Sigmoid colon (tissue), 7 donors: ENCODE results near the gene RBM19. TPM values are rescaled to one million over a fixed set of nuclear protein-coding genes. Genes with fewer than 3 reads are reported as not detected.

Experiments
- DNase-seq: peaks from one replicate; pipeline ENCODE4 v3.0.0-alpha.2; 2019
- H3K27ac ChIP-seq, 4 donors: fragments of 200-600 bp; sonication (generic); one replicate each; pipeline ENCODE4 v1.5.1; 2016 to 2019; ENCODE audit warnings: mild to moderate bottlenecking in 1 of 4
- H3K27me3 ChIP-seq, 3 donors: fragments of 200-600 bp; sonication (generic); one replicate each; pipeline ENCODE4 v1.5.1; 2019; ENCODE audit warnings: mild to moderate bottlenecking in 1 of 3
- H3K36me3 ChIP-seq, 4 donors: fragments of 200-600 bp; sonication (generic); one replicate each; pipeline ENCODE4 v1.5.1; 2016 to 2019
- H3K4me1 ChIP-seq, 4 donors: fragments of 200-600 bp; sonication (generic); one replicate each; pipeline ENCODE4 v1.5.1; 2017 to 2019
- H3K4me3 ChIP-seq, 4 donors: fragments of 200-600 bp; sonication (generic); one replicate each; pipeline ENCODE4 v1.5.1; 2017 to 2019; ENCODE audit warnings: mild to moderate bottlenecking in 2 of 4, moderate library complexity in 1 of 4
- H3K9me3 ChIP-seq, 4 donors: fragments of 200-600 bp in 3 of 4; sonication (generic) in 3 of 4; one replicate each; pipeline versions ENCODE4 v1.5.1 to v1.6.1; 2013 to 2019
- EP300 ChIP-seq, 4 donors: sonication (generic); formaldehyde crosslinking; IDR thresholded peaks; one replicate each; pipeline ENCODE4 v1.6.1; 2017; ENCODE audit warnings: antibody characterized with exemption in 4 of 4
- POLR2A ChIP-seq, 2 donors: fragments of 450-650 bp; IDR thresholded peaks; one replicate each; pipeline ENCODE4 v1.6.1; 2016; ENCODE audit warnings: antibody characterized with exemption in 2 of 2, mild to moderate bottlenecking in 2 of 2, moderate library complexity in 2 of 2
- POLR2AphosphoS5 ChIP-seq, 4 donors: sonication (generic); formaldehyde crosslinking; IDR thresholded peaks; one replicate each; pipeline ENCODE4 v1.6.1; 2017; ENCODE audit warnings: antibody characterized with exemption in 4 of 4
- WGBS, 2 donors: extraction: QIAGEN DNeasy Blood & Tissue Kit; methylation state at CpG; one replicate each; pipeline ENCODE4 v1.1.7; 2013; 5-methylcytosine and 5-hydroxymethylcytosine counted together
- intact Hi-C: fragments of 100-400 bp; cut with DNase I; formaldehyde crosslinking; loops from one replicate; pipeline ENCODE4 v1.15.1; 2023
- polyA plus RNA-seq, 3 donors: library from polyadenylated mRNA; stranded (reverse); fragments of 200-250 nt; gene quantifications; one replicate each; pipeline ENCODE4 v1.2.3, GENCODE V29; 2013
- total RNA-seq, 4 donors: library from RNA; depleted of rRNA; stranded (reverse); fragments of >200 nt; gene quantifications; one replicate each; pipeline ENCODE4 v1.1.0, GENCODE V29; 2016
- TF ChIP-seq, protein P1 (sequence below), 4 experiments: fragments of 450-650 bp in 3 of 4; fragments of 200-600 bp in 1 of 4; IDR thresholded peaks; one replicate each; pipeline ENCODE4 v1.5.1; 2016 to 2019; ENCODE audit warnings: antibody characterized with exemption in 4 of 4, mild to moderate bottlenecking in 3 of 4, moderate library complexity in 2 of 4
- donor health status: healthy with polysubstance abuse.
- donor health status: Bipolar disorder and iron deficiency.
- donor health status: healthy.

RBM19 gene
- total and polyA plus RNA-seq, 7 donors, result 5.3 to 42.7 (median 23.6) TPM

DNA sequence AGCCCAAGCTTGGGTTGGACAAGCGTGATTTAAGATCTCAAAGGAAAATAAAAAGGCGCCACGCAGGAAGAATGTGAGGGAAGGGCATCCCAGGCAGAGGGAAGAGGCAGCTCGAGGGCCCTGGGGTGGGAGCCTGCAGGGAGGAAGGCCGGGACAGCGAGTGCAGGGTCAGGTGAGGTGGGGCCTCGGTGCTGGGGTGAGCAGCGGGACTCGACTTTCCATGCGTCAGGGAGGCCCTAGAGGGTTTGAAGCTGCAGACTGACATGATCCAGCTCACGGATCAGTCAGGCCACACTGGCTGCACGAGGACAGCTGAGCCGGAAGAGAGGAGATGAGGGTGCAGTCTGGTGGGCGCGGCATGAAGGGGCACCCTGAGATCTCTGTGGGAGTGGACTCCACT is 145.8 kb downstream of the RBM19 start:
- 89 to 90% methylated on average over 15 of the region's 15 CpGs for WGBS, 2 donors
- no peak for DNase-seq
- Histone ChIP-seq H3K9me3 (no peaks in the 10 kb centered on the region), H3K27me3 (no peaks in the 10 kb centered on the region), H3K27ac (no peak overlapping the region), H3K4me3 (no peak overlapping the region), H3K36me3 (peaks cover 0 to 35% (median 0%) of the 10 kb centered on the region in 4 donors), H3K4me1 (no peaks in the 10 kb centered on the region)
- intact Hi-C loops, result no loop called here
- TF ChIP-seq POLR2AphosphoS5 (IDR thresholded peaks at IDR 0.05) (no peak), EP300 (IDR thresholded peaks at IDR 0.05) (no peak), POLR2A (IDR thresholded peaks at IDR 0.05) (no peak)
- TF ChIP-seq, protein P1, sequence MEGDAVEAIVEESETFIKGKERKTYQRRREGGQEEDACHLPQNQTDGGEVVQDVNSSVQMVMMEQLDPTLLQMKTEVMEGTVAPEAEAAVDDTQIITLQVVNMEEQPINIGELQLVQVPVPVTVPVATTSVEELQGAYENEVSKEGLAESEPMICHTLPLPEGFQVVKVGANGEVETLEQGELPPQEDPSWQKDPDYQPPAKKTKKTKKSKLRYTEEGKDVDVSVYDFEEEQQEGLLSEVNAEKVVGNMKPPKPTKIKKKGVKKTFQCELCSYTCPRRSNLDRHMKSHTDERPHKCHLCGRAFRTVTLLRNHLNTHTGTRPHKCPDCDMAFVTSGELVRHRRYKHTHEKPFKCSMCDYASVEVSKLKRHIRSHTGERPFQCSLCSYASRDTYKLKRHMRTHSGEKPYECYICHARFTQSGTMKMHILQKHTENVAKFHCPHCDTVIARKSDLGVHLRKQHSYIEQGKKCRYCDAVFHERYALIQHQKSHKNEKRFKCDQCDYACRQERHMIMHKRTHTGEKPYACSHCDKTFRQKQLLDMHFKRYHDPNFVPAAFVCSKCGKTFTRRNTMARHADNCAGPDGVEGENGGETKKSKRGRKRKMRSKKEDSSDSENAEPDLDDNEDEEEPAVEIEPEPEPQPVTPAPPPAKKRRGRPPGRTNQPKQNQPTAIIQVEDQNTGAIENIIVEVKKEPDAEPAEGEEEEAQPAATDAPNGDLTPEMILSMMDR (IDR thresholded peaks at IDR 0.05), result no peak

DNA sequence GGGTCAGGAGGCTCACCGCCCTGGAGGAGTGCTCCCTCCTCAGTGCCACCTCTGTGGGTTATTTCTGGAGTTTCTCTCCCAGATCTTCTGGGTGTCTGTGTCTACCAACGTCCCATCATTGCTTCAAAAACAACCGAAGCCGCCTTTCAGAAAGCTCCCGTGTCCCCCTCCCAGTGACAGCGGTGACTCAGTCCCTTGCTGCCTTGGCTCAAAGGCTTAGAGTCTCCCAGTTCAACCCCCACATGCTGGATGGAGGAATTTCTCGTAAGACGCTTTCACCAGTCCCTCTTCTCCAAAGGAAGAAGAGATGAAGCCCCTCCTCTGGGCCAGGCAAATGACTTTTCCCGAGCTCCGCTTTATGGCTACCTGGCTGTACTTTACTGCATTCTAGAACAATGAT is 146.6 kb downstream of the RBM19 start:
- no peak overlapping the region for H3K27ac ChIP-seq
- H3K36me3 ChIP-seq, result peaks cover 0 to 35% (median 0%) of the 10 kb centered on the region in 4 donors

DNA sequence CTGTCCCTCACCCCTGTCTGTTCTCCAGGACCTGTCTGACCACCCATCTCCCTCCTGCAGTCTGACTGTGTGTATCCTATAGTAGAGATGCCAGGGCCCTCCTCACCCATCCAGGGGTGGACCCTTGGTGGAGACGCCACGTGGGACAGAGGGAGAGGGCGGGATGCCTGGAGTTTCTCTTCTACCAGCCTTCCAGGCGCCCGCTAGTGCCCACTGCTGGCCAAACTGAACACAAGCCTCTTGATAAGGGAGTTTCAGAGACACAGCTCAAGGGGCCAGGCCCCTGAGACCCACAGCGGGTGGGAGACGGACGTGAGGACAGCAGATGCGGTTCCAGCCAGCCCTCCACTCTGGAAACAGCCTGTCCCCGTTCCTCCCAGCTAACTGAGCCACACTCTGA is 147.3 kb downstream of the RBM19 start:
- no peaks in the 10 kb centered on the region for H3K9me3 ChIP-seq
- intact Hi-C loops, result no loop called here
- H3K36me3 ChIP-seq, result peaks cover 0 to 38% (median 0%) of the 10 kb centered on the region in 4 donors
- no peaks in the 10 kb centered on the region for H3K27me3 ChIP-seq
- no peak overlapping the region for H3K27ac ChIP-seq
- H3K4me3 ChIP-seq, result no peak overlapping the region
- DNase-seq, result no peak
- no peaks in the 10 kb centered on the region for H3K4me1 ChIP-seq
- TF ChIP-seq, protein P1 (IDR thresholded peaks at IDR 0.05), result no peak
- TF ChIP-seq POLR2A (IDR thresholded peaks at IDR 0.05) (no peak), POLR2AphosphoS5 (IDR thresholded peaks at IDR 0.05) (no peak), EP300 (IDR thresholded peaks at IDR 0.05) (no peak)
- WGBS, 2 donors, result 91 to 96% methylated on average over 10 of the region's 10 CpGs

More for the DNA sequence above, 146.6 kb downstream of the RBM19 start:
- Histone ChIP-seq H3K9me3 (no peaks in the 10 kb centered on the region), H3K27me3 (no peaks in the 10 kb centered on the region), H3K4me3 (no peak overlapping the region), H3K4me1 (no peaks in the 10 kb centered on the region)
- WGBS, 2 donors, result 83 to 86% methylated on average over 10 of the region's 10 CpGs
- no peak for DNase-seq
- intact Hi-C loops, result no loop called here
- TF ChIP-seq POLR2A (IDR thresholded peaks at IDR 0.05), result no peak
- TF ChIP-seq, protein P1 (IDR thresholded peaks at IDR 0.05), result no peak
- TF ChIP-seq EP300 (IDR thresholded peaks at IDR 0.05), result no peak
- TF ChIP-seq POLR2AphosphoS5 (IDR thresholded peaks at IDR 0.05), result no peak

DNA sequence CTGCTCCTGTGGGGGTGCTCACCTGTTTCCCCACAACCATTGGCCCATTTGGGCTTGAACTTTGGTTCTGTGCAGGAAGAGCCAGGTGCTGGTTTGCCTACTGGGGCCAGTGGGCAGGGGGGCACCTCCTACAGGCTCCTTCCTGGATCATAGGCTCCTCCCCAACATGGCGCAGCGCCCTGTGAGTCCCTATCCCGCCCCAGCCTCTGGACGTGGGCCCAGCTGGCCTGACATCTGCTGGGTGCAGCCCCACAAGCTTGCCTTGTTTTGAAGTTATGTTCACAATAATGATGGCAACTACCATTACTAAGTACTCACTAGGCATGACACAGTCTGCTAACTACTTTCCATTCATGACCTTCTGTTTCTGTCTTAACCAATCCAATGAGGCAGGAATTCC is 147.8 kb downstream of the RBM19 start:
- DNase-seq, result no peak
- WGBS, 2 donors, result 77 to 83% methylated on average over 4 of the region's 4 CpGs
- H3K27me3 ChIP-seq, result no peaks in the 10 kb centered on the region
- no peaks in the 10 kb centered on the region for H3K4me1 ChIP-seq
- no peaks in the 10 kb centered on the region for H3K9me3 ChIP-seq
- H3K36me3 ChIP-seq, result peaks cover 0 to 38% (median 0%) of the 10 kb centered on the region in 4 donors
- intact Hi-C loops, result no loop called here
- no peak overlapping the region for H3K4me3 ChIP-seq
- H3K27ac ChIP-seq, result no peak overlapping the region
- TF ChIP-seq, protein P1 (IDR thresholded peaks at IDR 0.05), result no peak
- TF ChIP-seq POLR2AphosphoS5 (IDR thresholded peaks at IDR 0.05) (no peak), EP300 (IDR thresholded peaks at IDR 0.05) (no peak), POLR2A (IDR thresholded peaks at IDR 0.05) (no peak)

DNA sequence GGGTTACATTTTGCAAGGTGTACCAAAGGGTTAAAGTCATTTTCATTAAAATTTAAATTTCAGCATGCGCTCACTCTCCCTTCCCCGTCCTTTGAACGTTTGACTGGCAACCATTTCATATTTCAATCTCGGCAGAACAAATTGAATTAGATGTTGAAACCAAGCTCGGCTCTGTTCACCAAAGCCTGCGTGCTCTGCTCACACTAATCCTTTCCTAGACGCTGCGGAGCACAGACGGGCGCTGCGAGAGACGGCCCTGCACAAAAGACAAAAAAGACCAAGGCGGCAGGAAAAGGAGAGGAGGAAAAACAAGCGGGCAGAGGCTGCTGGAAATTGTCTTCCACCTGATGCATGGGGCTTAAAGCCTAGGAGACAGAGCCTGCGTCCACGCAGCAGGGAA is 149.3 kb downstream of the RBM19 start:
- H3K9me3 ChIP-seq, result peaks cover 0 to 2% (median 0%) of the 10 kb centered on the region in 4 donors
- no peak overlapping the region for H3K27ac ChIP-seq
- H3K36me3 ChIP-seq, result peaks cover 0 to 25% (median 0%) of the 10 kb centered on the region in 4 donors
- 84 to 86% methylated on average over 16 of the region's 16 CpGs for WGBS, 2 donors
- no peak for TF ChIP-seq POLR2A (IDR thresholded peaks at IDR 0.05)
- no peak for TF ChIP-seq POLR2AphosphoS5 (IDR thresholded peaks at IDR 0.05)
- no peak for TF ChIP-seq EP300 (IDR thresholded peaks at IDR 0.05)
- TF ChIP-seq, protein P1 (IDR thresholded peaks at IDR 0.05), result no peak
- intact Hi-C loops, result no loop called here
- no peak for DNase-seq
- H3K27me3 ChIP-seq, result no peaks in the 10 kb centered on the region
- H3K4me3 ChIP-seq, result no peak overlapping the region
- H3K4me1 ChIP-seq, result no peaks in the 10 kb centered on the region
